CD14-positive monocyte (primary cell): ENCODE results near the gene RHBDL3. TPM values are rescaled to one million over a fixed set of nuclear protein-coding genes. Genes with fewer than 3 reads are reported as not detected.

Experiments used
- DNase-seq, 3 donors: peaks; one replicate each; pipeline ENCODE4 v3.0.0-alpha.2; 2011 to 2022
- H2AFZ ChIP-seq: 2 replicates; pipeline ENCODE4 v1.6.0; 2012; ENCODE audit warnings: mild to moderate bottlenecking, low read depth, low read length, inconsistent platforms; ENCODE audit not compliant: insufficient read depth, poor library complexity, severe bottlenecking
- H3K27ac ChIP-seq, 2 donors: 1 replicate in 1 of 2; 2 replicates in 1 of 2; pipeline ENCODE4 v1.5.1; 2012 to 2013; ENCODE audit warnings: low read length in 2 of 2, control low read depth in 1 of 2, inconsistent platforms in 1 of 2, low read depth in 1 of 2, mild to moderate bottlenecking in 1 of 2
- H3K27me3 ChIP-seq, 2 donors: one replicate each; pipeline versions ENCODE4 v1.6.0 to v1.6.1; 2011 to 2013; ENCODE audit warnings: low read length in 2 of 2; ENCODE audit not compliant: control insufficient read depth in 2 of 2, insufficient read depth in 2 of 2
- H3K36me3 ChIP-seq, 2 donors: replicated peaks in 1 of 2; 1 replicate in 1 of 2; 2 replicates in 1 of 2; pipeline versions ENCODE4 v1.5.1 to v1.6.1; 2012 to 2013; ENCODE audit warnings: low read length in 2 of 2, control low read depth in 1 of 2, inconsistent platforms in 1 of 2, mild to moderate bottlenecking in 1 of 2; ENCODE audit not compliant: insufficient read depth in 2 of 2, control insufficient read depth in 1 of 2
- H3K4me1 ChIP-seq, 2 donors: 1 replicate in 1 of 2; 2 replicates in 1 of 2; pipeline versions ENCODE4 v1.5.1 to v1.6.1; 2012 to 2013; ENCODE audit warnings: low read length in 2 of 2, control low read depth in 1 of 2, inconsistent platforms in 1 of 2, mild to moderate bottlenecking in 1 of 2, moderate library complexity in 1 of 2; ENCODE audit not compliant: insufficient read depth in 2 of 2, control insufficient read depth in 1 of 2
- H3K4me2 ChIP-seq: replicated peaks from 2 replicates; pipeline ENCODE3; 2012; ENCODE audit warnings: low read length, moderate library complexity, mild to moderate bottlenecking; ENCODE audit not compliant: poor library complexity, severe bottlenecking; ENCODE audit errors: extremely low read depth
- H3K4me3 ChIP-seq, 3 experiments: fragments of 200-600 bp in 1 of 3; sonication (generic) in 1 of 3; replicated peaks in 1 of 3; 1 replicate in 2 of 3; 2 replicates in 1 of 3; pipeline ENCODE4 v1.5.1; 2011 to 2013; ENCODE audit warnings: low read length in 3 of 3, mild to moderate bottlenecking in 3 of 3, control low read depth in 2 of 3, low read depth in 2 of 3, inconsistent platforms in 1 of 3, moderate library complexity in 1 of 3
- H3K79me2 ChIP-seq: 2 replicates; pipeline ENCODE4 v1.6.0; 2012; ENCODE audit warnings: mild to moderate bottlenecking, control low read depth, inconsistent platforms, low read length, moderate library complexity; ENCODE audit not compliant: insufficient read depth
- H3K9ac ChIP-seq: 2 replicates; pipeline ENCODE4 v1.6.0; 2017; ENCODE audit warnings: low read length, mild to moderate bottlenecking; ENCODE audit not compliant: insufficient read depth, poor library complexity, severe bottlenecking
- H3K9me3 ChIP-seq, 2 donors: replicated peaks in 1 of 2; 1 replicate in 1 of 2; 2 replicates in 1 of 2; pipeline versions ENCODE4 v1.5.1 to v1.6.1; 2012 to 2013; ENCODE audit warnings: low read length in 2 of 2, control low read depth in 1 of 2; ENCODE audit not compliant: control insufficient read depth in 1 of 2, insufficient read depth in 1 of 2
- H4K20me1 ChIP-seq: 2 replicates; pipeline ENCODE4 v1.6.0; 2012; ENCODE audit warnings: mild to moderate bottlenecking, low read length, control low read depth, moderate library complexity; ENCODE audit not compliant: insufficient read depth
- H3K27ac Mint-ChIP-seq, 7 donors: one replicate each; pipeline ENCODE4 v1.8.0; 2020; ENCODE audit warnings: mild to moderate bottlenecking in 7 of 7, mixed read lengths in 7 of 7, moderate library complexity in 6 of 7, inconsistent platforms in 2 of 7
- H3K27me3 Mint-ChIP-seq, 3 donors: one replicate each; pipeline ENCODE4 v1.8.0; 2021 to 2022; ENCODE audit warnings: low read depth in 3 of 3, mild to moderate bottlenecking in 3 of 3, mixed read lengths in 3 of 3, moderate library complexity in 3 of 3, inconsistent platforms in 1 of 3
- H3K36me3 Mint-ChIP-seq, 2 donors: one replicate each; pipeline ENCODE4 v1.8.0; 2020; ENCODE audit warnings: mixed read lengths in 2 of 2, inconsistent platforms in 1 of 2, mild to moderate bottlenecking in 1 of 2
- H3K4me1 Mint-ChIP-seq: one replicate; pipeline ENCODE4 v1.8.0; 2020; ENCODE audit warnings: mild to moderate bottlenecking, mixed read lengths
- H3K4me3 Mint-ChIP-seq, 2 donors: one replicate each; pipeline ENCODE4 v1.8.0; 2020; ENCODE audit warnings: mild to moderate bottlenecking in 2 of 2, mixed read lengths in 2 of 2, moderate library complexity in 1 of 2
- H3K9me3 Mint-ChIP-seq, 7 donors: one replicate each; pipeline ENCODE4 v1.8.0; 2020 to 2022; ENCODE audit warnings: mixed read lengths in 7 of 7, mild to moderate bottlenecking in 6 of 7, moderate library complexity in 6 of 7, inconsistent platforms in 2 of 7
- WGBS: methylation state at CpG from one replicate; pipeline ENCODE4 v1.1.5; 2013; ENCODE audit warnings: missing lambda C conversion rate; ENCODE audit not compliant: insufficient coverage; 5-methylcytosine and 5-hydroxymethylcytosine counted together
- intact Hi-C, 2 donors: fragments of 100-400 bp; cut with micrococcal nuclease; formaldehyde crosslinking; loops; one replicate each; pipeline versions ENCODE4 v1.15.0 to v1.15.1; 2023
- polyA plus RNA-seq, 3 donors: library from polyadenylated mRNA; depleted of rRNA in 1 of 3; unstranded in 2 of 3; stranded (reverse) in 1 of 3; fragments of 300-500 nt in 2 of 3; fragments of >200 nt in 1 of 3; fragmentation: Illumina TruSeq in 2 of 3; gene quantifications; 1 replicate in 2 of 3; 2 replicates in 1 of 3; pipeline ENCODE4 v1.2.3, GENCODE V29; 2012 to 2021
- TF ChIP-seq, protein P1 (sequence below): fragments of 200-600 bp; IDR thresholded peaks from one replicate; pipeline ENCODE4 v1.8.0; 2022; ENCODE audit warnings: antibody characterized with exemption, mild to moderate bottlenecking

RHBDL3 gene
- polyA plus RNA-seq, 3 donors = 0.05 TPM; not detected in 2

DNA sequence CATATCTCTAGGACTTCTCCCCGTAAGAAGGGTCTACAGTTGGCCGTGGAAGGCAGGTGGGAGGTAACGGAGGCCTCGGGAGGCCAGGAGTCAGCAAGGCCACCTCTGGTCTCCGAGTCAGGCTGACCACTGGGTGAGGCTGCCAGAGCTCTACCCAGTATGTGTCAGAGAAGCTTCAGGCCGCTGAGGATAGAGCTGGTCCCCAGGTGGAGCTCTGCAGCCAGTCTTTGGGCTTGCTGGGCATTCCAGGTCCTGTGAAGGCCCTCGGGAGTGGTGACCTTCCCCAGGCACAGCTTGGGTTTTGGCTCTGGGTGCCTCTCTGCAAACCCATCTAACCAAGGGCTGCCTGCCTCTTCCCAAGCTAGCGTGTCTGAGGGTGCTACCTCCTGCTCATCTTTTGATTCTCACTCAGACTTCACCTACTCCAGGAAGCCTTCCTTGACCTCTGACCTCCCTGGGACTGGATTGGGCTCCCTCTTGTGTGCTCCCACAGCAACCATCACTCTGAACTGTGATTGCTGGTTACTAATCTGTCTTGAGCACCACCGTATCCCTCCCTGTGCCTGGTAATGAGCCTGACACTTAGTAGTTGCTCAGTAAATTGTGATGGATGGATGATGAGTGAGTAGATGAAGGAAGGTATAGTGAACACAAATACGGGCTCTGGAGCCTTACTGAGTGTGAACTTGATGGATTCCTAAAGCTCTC, 22.3 kb downstream of the RHBDL3 start:
- Mint-ChIP-seq H3K9me3 (peaks cover 0 to 3% (median 0%) of the 10 kb centered on the region in 7 donors), H3K27me3 (peaks cover 8 to 30% (median 12%) of the 10 kb centered on the region in 3 donors), H3K27ac (peak overlapping the region in 2 of 7 donors; percentile 40 to 80), H3K36me3 (peaks cover 0 to 10% of the 10 kb centered on the region in 2 donors), H3K4me1 (peaks cover 57% of the 10 kb centered on the region), H3K4me3 (peak overlapping the region in 1 of 2 donors; percentile 73)
- Histone ChIP-seq H3K4me3 (no peak overlapping the region), H2AFZ (no peak overlapping the region), H3K9me3 (no peaks in the 10 kb centered on the region), H3K27me3 (peaks cover 0 to 11% of the 10 kb centered on the region in 2 donors), H4K20me1 (no peaks in the 10 kb centered on the region), H3K4me1 (peaks cover 27 to 36% of the 10 kb centered on the region in 2 donors), H3K9ac (no peak overlapping the region), H3K4me2 (peak overlapping the region; percentile 57), H3K36me3 (no peaks in the 10 kb centered on the region), H3K27ac (no peak overlapping the region), H3K79me2 (no peaks in the 10 kb centered on the region)
- no peak for DNase-seq
- TF ChIP-seq, protein P1, sequence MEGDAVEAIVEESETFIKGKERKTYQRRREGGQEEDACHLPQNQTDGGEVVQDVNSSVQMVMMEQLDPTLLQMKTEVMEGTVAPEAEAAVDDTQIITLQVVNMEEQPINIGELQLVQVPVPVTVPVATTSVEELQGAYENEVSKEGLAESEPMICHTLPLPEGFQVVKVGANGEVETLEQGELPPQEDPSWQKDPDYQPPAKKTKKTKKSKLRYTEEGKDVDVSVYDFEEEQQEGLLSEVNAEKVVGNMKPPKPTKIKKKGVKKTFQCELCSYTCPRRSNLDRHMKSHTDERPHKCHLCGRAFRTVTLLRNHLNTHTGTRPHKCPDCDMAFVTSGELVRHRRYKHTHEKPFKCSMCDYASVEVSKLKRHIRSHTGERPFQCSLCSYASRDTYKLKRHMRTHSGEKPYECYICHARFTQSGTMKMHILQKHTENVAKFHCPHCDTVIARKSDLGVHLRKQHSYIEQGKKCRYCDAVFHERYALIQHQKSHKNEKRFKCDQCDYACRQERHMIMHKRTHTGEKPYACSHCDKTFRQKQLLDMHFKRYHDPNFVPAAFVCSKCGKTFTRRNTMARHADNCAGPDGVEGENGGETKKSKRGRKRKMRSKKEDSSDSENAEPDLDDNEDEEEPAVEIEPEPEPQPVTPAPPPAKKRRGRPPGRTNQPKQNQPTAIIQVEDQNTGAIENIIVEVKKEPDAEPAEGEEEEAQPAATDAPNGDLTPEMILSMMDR = no peak
- 82% methylated on average over 8 of the region's 10 CpGs for WGBS
- intact Hi-C loops = no loop called here

DNA sequence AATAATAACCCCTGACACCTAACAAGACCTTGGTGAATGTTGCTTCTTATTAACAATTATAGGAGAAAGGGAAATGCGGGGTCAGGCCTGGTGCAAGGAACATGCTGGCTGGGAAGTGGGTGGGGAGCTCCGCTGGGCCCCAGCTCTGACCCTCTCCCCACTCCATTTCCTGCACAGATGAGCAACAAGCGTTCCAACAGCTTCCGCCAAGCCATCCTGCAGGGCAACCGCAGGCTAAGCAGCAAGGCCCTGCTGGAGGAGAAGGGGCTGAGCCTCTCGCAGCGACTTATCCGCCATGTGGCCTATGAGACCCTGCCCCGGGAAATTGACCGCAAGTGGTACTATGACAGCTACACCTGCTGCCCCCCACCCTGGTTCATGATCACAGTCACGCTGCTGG, 23.0 kb downstream of the RHBDL3 start:
- intact Hi-C loops = no loop called here
- Histone ChIP-seq H3K4me1 (peaks cover 27 to 36% of the 10 kb centered on the region in 2 donors), H3K9ac (no peak overlapping the region), H3K79me2 (no peaks in the 10 kb centered on the region), H3K9me3 (no peaks in the 10 kb centered on the region), H3K4me2 (peak overlapping the region; percentile 57), H3K27me3 (peaks cover 0 to 11% of the 10 kb centered on the region in 2 donors), H3K36me3 (no peaks in the 10 kb centered on the region), H3K4me3 (peak overlapping the region in 1 of 3 experiments; percentile 49), H3K27ac (no peak overlapping the region), H2AFZ (peak overlapping the region; percentile 67), H4K20me1 (no peaks in the 10 kb centered on the region)
- TF ChIP-seq, protein P1 = no peak
- Mint-ChIP-seq H3K27ac (peak overlapping the region in 1 of 7 donors; percentile 50), H3K36me3 (peaks cover 0 to 8% of the 10 kb centered on the region in 2 donors), H3K4me1 (peaks cover 55% of the 10 kb centered on the region), H3K4me3 (peak overlapping the region; percentile 47 to 73), H3K9me3 (peaks cover 0 to 3% (median 0%) of the 10 kb centered on the region in 7 donors), H3K27me3 (peaks cover 8 to 28% (median 11%) of the 10 kb centered on the region in 3 donors)
- WGBS = 0% methylated on average over 4 of the region's 11 CpGs
- peak; percentile 33 to 50 (median 44) for DNase-seq
